ENCODE data around the gene JAG2. TPM values are rescaled to one million over a fixed set of nuclear protein-coding genes. Genes with fewer than 3 reads are reported as not detected.

Gene JAG2
- total RNA-seq, 1 donor from 2014 or later = 9.7 TPM

GRCh38 chr14:105169776-105170655 is 1.4 kb upstream of the JAG2 start:
- Mint-ChIP-seq H3K4me3 (peak overlapping the region; percentile 78), H3K9me3 (no peaks in the 10 kb centered on the region), H3K27me3 (peaks cover 19% of the 10 kb centered on the region), H3K27ac (peak overlapping the region; percentile 76), H3K36me3 (ENCODE audit: low read depth) (no peaks in the 10 kb centered on the region), H3K4me1 (peaks cover 17% of the 10 kb centered on the region)
- intact Hi-C loops (cut with micrococcal nuclease) = loop anchor here (5.0 kb wide), 1 partner anchor 78 kb away; no protein-coding TSS in a partner anchor
- peak; percentile 73 for DNase-seq

- peak; percentile 84 for DNase-seq
- H3K27ac Mint-ChIP-seq = no peak overlapping the region
- intact Hi-C loops (cut with micrococcal nuclease) = loop anchor here (5.0 kb wide), 1 partner anchor 77 kb away; no protein-coding TSS in a partner anchor
These were observed 467 bp upstream of the JAG2 start for GRCh38 chr14:105168979-105169507.

GRCh38 chr14:105168093-105168420 is 519 bp downstream of the JAG2 start:
- no peak for DNase-seq
- H3K36me3 Mint-ChIP-seq (ENCODE audit: low read depth) = no peaks in the 10 kb centered on the region
- H3K9me3 Mint-ChIP-seq = no peaks in the 10 kb centered on the region
- intact Hi-C loops (cut with micrococcal nuclease) = loop anchor here (5.0 kb wide), 1 partner anchor 76 kb away; no protein-coding TSS in a partner anchor
- peaks cover 19% of the 10 kb centered on the region for H3K27me3 Mint-ChIP-seq
- peaks cover 7% of the 10 kb centered on the region for H3K4me1 Mint-ChIP-seq
- no peak overlapping the region for H3K27ac Mint-ChIP-seq
- H3K4me3 Mint-ChIP-seq = peak overlapping the region; percentile 58

More at GRCh38 chr14:105168979-105169507, 467 bp upstream of the JAG2 start:
- H3K9me3 Mint-ChIP-seq = no peaks in the 10 kb centered on the region
- H3K4me3 Mint-ChIP-seq = peak overlapping the region; percentile 78
- H3K27me3 Mint-ChIP-seq = peaks cover 19% of the 10 kb centered on the region
- H3K4me1 Mint-ChIP-seq = peaks cover 8% of the 10 kb centered on the region
- H3K36me3 Mint-ChIP-seq (ENCODE audit: low read depth) = no peaks in the 10 kb centered on the region

- H3K4me1 Mint-ChIP-seq = peaks cover 7% of the 10 kb centered on the region
- H3K27me3 Mint-ChIP-seq = peaks cover 19% of the 10 kb centered on the region
- intact Hi-C loops (cut with micrococcal nuclease) = loop anchor here (5.0 kb wide), 1 partner anchor 75 kb away; no protein-coding TSS in a partner anchor
These were observed 1.1 kb downstream of the JAG2 start for GRCh38 chr14:105167303-105168092.

GRCh38 chr14:105166571-105167302 is 1.8 kb downstream of the JAG2 start:
- Mint-ChIP-seq H3K9me3 (no peaks in the 10 kb centered on the region), H3K27me3 (peaks cover 19% of the 10 kb centered on the region), H3K27ac (no peak overlapping the region), H3K4me3 (peak overlapping the region; percentile 49), H3K36me3 (ENCODE audit: low read depth) (no peaks in the 10 kb centered on the region), H3K4me1 (peaks cover 7% of the 10 kb centered on the region)
- no peak for DNase-seq
- intact Hi-C loops (cut with micrococcal nuclease) = loop anchor here (5.0 kb wide), 1 partner anchor 74 kb away; no protein-coding TSS in a partner anchor

More at GRCh38 chr14:105167303-105168092, 1.1 kb downstream of the JAG2 start:
- Mint-ChIP-seq H3K27ac (no peak overlapping the region), H3K9me3 (no peaks in the 10 kb centered on the region), H3K36me3 (ENCODE audit: low read depth) (no peaks in the 10 kb centered on the region), H3K4me3 (peak overlapping the region; percentile 58)
- peak; percentile 71 for DNase-seq

- DNase-seq = no peak
- Mint-ChIP-seq H3K9me3 (no peaks in the 10 kb centered on the region), H3K27ac (no peak overlapping the region), H3K4me1 (peaks cover 7% of the 10 kb centered on the region), H3K27me3 (peaks cover 19% of the 10 kb centered on the region), H3K4me3 (no peak overlapping the region), H3K36me3 (ENCODE audit: low read depth) (no peaks in the 10 kb centered on the region)
- intact Hi-C loops (cut with micrococcal nuclease) = loop anchor here (5.0 kb wide), 1 partner anchor 74 kb away; no protein-coding TSS in a partner anchor
These were observed 2.7 kb downstream of the JAG2 start for GRCh38 chr14:105165761-105166485.

- Mint-ChIP-seq H3K36me3 (ENCODE audit: low read depth) (no peaks in the 10 kb centered on the region), H3K27ac (no peak overlapping the region), H3K4me1 (peaks cover 7% of the 10 kb centered on the region), H3K9me3 (no peaks in the 10 kb centered on the region), H3K4me3 (no peak overlapping the region), H3K27me3 (peaks cover 15% of the 10 kb centered on the region)
- DNase-seq = no peak
- intact Hi-C loops (cut with micrococcal nuclease) = loop anchor here (5.0 kb wide), 1 partner anchor 73 kb away; no protein-coding TSS in a partner anchor
These were observed 3.4 kb downstream of the JAG2 start for GRCh38 chr14:105165134-105165704.

- Mint-ChIP-seq H3K27me3 (peaks cover 5% of the 10 kb centered on the region), H3K9me3 (no peaks in the 10 kb centered on the region), H3K27ac (no peak overlapping the region), H3K4me1 (no peaks in the 10 kb centered on the region), H3K4me3 (no peak overlapping the region), H3K36me3 (ENCODE audit: low read depth) (no peaks in the 10 kb centered on the region)
- intact Hi-C loops (cut with micrococcal nuclease) = no loop called here
- no peak for DNase-seq
These were observed 5.4 kb downstream of the JAG2 start for GRCh38 chr14:105163040-105163742.

GRCh38 chr14:105162669-105162979 is 6.0 kb downstream of the JAG2 start:
- no peak for DNase-seq
- intact Hi-C loops (cut with micrococcal nuclease) = no loop called here
- no peak overlapping the region for H3K27ac Mint-ChIP-seq
- peaks cover 5% of the 10 kb centered on the region for H3K27me3 Mint-ChIP-seq
- H3K36me3 Mint-ChIP-seq (ENCODE audit: low read depth) = no peaks in the 10 kb centered on the region
- H3K9me3 Mint-ChIP-seq = no peaks in the 10 kb centered on the region
- no peak overlapping the region for H3K4me3 Mint-ChIP-seq
- H3K4me1 Mint-ChIP-seq = no peaks in the 10 kb centered on the region

- peaks cover 5% of the 10 kb centered on the region for H3K27me3 Mint-ChIP-seq
- intact Hi-C loops (cut with micrococcal nuclease) = no loop called here
- H3K4me3 Mint-ChIP-seq = no peak overlapping the region
- no peak overlapping the region for H3K27ac Mint-ChIP-seq
- DNase-seq = no peak
- H3K9me3 Mint-ChIP-seq = no peaks in the 10 kb centered on the region
- H3K36me3 Mint-ChIP-seq (ENCODE audit: low read depth) = no peaks in the 10 kb centered on the region
- H3K4me1 Mint-ChIP-seq = no peaks in the 10 kb centered on the region
These were observed 6.5 kb downstream of the JAG2 start for GRCh38 chr14:105161964-105162668.

GRCh38 chr14:105161309-105161708 is 7.3 kb downstream of the JAG2 start:
- intact Hi-C loops (cut with micrococcal nuclease) = no loop called here
- H3K9me3 Mint-ChIP-seq = no peaks in the 10 kb centered on the region
- no peak overlapping the region for H3K27ac Mint-ChIP-seq

GRCh38 chr14:105160776-105161175 is 7.8 kb downstream of the JAG2 start:
- H3K9me3 Mint-ChIP-seq = no peaks in the 10 kb centered on the region
- H3K36me3 Mint-ChIP-seq (ENCODE audit: low read depth) = no peaks in the 10 kb centered on the region
- H3K4me3 Mint-ChIP-seq = no peak overlapping the region
- intact Hi-C loops (cut with micrococcal nuclease) = no loop called here
- no peak for DNase-seq
- H3K27ac Mint-ChIP-seq = no peak overlapping the region
- H3K4me1 Mint-ChIP-seq = no peaks in the 10 kb centered on the region
- H3K27me3 Mint-ChIP-seq = no peaks in the 10 kb centered on the region

More at GRCh38 chr14:105161309-105161708, 7.3 kb downstream of the JAG2 start:
- no peak for DNase-seq
- H3K27me3 Mint-ChIP-seq = no peaks in the 10 kb centered on the region
- H3K4me3 Mint-ChIP-seq = no peak overlapping the region
- no peaks in the 10 kb centered on the region for H3K36me3 Mint-ChIP-seq (ENCODE audit: low read depth)
- H3K4me1 Mint-ChIP-seq = no peaks in the 10 kb centered on the region
